Tibial nerve (tissue), 4 donors: ENCODE results near the gene CHD6. TPM values are rescaled to one million over a fixed set of nuclear protein-coding genes. Genes with fewer than 3 reads are reported as not detected.

ENCODE experiments used
- DNase-seq, 2 donors: peaks; one replicate each; pipeline ENCODE4 v3.0.0-alpha.2; 2019; ENCODE audit warnings: low spot score in 2 of 2
- H3K27ac ChIP-seq, 4 donors: fragments of 200-600 bp; sonication (generic) in 3 of 4; one replicate each; pipeline ENCODE4 v1.5.1; 2017 to 2019; ENCODE audit warnings: mild to moderate bottlenecking in 1 of 4
- H3K27me3 ChIP-seq, 2 donors: fragments of 200-600 bp; sonication (generic) in 1 of 2; one replicate each; pipeline versions ENCODE4 v1.5.1 to v1.6.0; 2017 to 2019
- H3K36me3 ChIP-seq, 3 donors: fragments of 200-600 bp; sonication (generic); one replicate each; pipeline ENCODE4 v1.5.1; 2018 to 2019
- H3K4me1 ChIP-seq, 4 donors: fragments of 200-600 bp; sonication (generic) in 3 of 4; one replicate each; pipeline ENCODE4 v1.5.1; 2017 to 2019
- H3K4me3 ChIP-seq, 4 donors: fragments of 200-600 bp; sonication (generic) in 3 of 4; one replicate each; pipeline ENCODE4 v1.5.1; 2017 to 2019; ENCODE audit warnings: mild to moderate bottlenecking in 1 of 4, moderate library complexity in 1 of 4
- H3K9me3 ChIP-seq, 4 donors: fragments of 200-600 bp; sonication (generic) in 3 of 4; one replicate each; pipeline ENCODE4 v1.5.1; 2017 to 2019
- EP300 ChIP-seq, 2 donors: sonication (generic); formaldehyde crosslinking; IDR thresholded peaks; one replicate each; pipeline ENCODE4 v1.6.1; 2017; ENCODE audit warnings: antibody characterized with exemption in 2 of 2, mild to moderate bottlenecking in 1 of 2
- POLR2A ChIP-seq, 2 donors: fragments of 450-650 bp; IDR thresholded peaks; one replicate each; pipeline ENCODE4 v1.6.1; 2017; ENCODE audit warnings: antibody characterized with exemption in 2 of 2, mild to moderate bottlenecking in 2 of 2, moderate library complexity in 2 of 2
- WGBS, 2 donors: methylation state at CpG; one replicate each; pipeline ENCODE4 v1.1.5; 2018; 5-methylcytosine and 5-hydroxymethylcytosine counted together
- total RNA-seq, 4 donors: library from RNA; depleted of rRNA; stranded (reverse); fragments of >200 nt; gene quantifications; one replicate each; pipeline ENCODE4 v1.1.0, GENCODE V29; 2016
- TF ChIP-seq, protein P1 (sequence below), 5 experiments: fragments of 200-600 bp in 3 of 5; fragments of 450-650 bp in 2 of 5; sonication (generic) in 3 of 5; IDR thresholded peaks; one replicate each; pipeline ENCODE4 v1.5.1; 2016 to 2019; ENCODE audit warnings: antibody characterized with exemption in 5 of 5, mild to moderate bottlenecking in 3 of 5, moderate library complexity in 2 of 5

CHD6 gene
- total RNA-seq, 4 donors from 2014 or later, result 52.0 to 58.2 (median 54.9) TPM

DNA sequence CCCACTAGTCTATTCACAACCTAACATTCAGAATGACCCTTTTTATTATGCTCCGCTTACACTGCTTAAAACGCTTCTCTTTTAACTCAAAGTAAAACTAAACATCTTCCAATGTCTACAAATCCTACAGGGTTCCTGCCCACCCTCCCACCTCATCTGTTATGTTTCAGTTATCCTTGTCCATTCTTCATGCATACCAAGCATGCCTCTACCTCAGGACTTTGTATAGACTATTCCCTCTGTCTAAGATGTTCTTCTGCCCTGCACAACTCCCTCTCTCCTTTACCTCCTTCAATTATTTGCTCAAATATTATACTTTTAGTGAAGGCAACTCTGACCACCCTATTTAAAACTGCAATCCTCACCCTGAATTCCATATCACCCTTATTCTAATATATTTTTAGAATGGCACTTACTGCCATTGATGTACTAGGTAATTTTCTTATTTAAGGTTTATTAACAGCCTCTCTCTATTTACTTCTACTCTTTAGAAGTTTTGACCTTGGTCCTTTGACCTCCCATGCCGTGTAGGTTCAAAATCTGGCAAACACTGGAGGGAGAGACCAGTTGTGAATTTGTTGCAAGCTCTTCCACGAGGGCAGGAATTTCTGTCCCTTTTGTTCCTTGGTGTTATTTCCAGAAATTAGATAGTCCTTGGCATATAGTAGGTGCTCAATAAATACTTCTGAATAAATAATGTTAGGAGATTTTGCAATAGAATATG lies 111.8 kb downstream of the CHD6 start:
- Histone ChIP-seq H3K27me3 (no peaks in the 10 kb centered on the region), H3K9me3 (peaks cover 0 to 10% (median 0%) of the 10 kb centered on the region in 4 donors), H3K36me3 (peaks cover 0 to 20% (median 0%) of the 10 kb centered on the region in 3 donors), H3K27ac (no peak overlapping the region), H3K4me3 (no peak overlapping the region), H3K4me1 (peaks cover 0 to 32% (median 0%) of the 10 kb centered on the region in 4 donors)
- no peak for DNase-seq
- WGBS, 2 donors, result 93 to 96% methylated on average over 4 of the region's 4 CpGs
- TF ChIP-seq POLR2A (IDR thresholded peaks at IDR 0.05) (no peak), EP300 (IDR thresholded peaks at IDR 0.05) (no peak)
- TF ChIP-seq, protein P1, sequence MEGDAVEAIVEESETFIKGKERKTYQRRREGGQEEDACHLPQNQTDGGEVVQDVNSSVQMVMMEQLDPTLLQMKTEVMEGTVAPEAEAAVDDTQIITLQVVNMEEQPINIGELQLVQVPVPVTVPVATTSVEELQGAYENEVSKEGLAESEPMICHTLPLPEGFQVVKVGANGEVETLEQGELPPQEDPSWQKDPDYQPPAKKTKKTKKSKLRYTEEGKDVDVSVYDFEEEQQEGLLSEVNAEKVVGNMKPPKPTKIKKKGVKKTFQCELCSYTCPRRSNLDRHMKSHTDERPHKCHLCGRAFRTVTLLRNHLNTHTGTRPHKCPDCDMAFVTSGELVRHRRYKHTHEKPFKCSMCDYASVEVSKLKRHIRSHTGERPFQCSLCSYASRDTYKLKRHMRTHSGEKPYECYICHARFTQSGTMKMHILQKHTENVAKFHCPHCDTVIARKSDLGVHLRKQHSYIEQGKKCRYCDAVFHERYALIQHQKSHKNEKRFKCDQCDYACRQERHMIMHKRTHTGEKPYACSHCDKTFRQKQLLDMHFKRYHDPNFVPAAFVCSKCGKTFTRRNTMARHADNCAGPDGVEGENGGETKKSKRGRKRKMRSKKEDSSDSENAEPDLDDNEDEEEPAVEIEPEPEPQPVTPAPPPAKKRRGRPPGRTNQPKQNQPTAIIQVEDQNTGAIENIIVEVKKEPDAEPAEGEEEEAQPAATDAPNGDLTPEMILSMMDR (IDR thresholded peaks at IDR 0.05), result no peak

DNA sequence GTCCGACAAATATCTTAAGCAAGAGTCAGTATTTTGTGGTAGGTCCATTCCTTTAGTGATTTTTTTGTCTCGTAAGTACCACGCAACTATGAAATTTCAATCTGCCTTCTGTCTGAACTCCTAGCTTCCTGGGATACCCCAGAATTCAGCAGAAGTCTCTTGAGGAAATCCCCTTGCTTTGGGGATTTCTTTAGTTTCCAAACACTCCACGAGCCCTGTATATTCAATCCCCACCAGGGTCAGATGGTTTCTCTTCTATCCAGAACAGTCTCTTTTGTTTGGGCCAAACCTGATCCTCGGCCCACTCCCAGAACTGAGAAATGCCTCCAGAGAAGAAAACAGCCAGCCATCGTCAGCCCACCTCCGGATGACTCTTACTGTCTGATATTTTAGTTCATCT lies 113.0 kb downstream of the CHD6 start:
- TF ChIP-seq, protein P1 (IDR thresholded peaks at IDR 0.05), result no peak
- no peak for TF ChIP-seq EP300 (IDR thresholded peaks at IDR 0.05)
- no peak for TF ChIP-seq POLR2A (IDR thresholded peaks at IDR 0.05)
- H3K27me3 ChIP-seq, result no peaks in the 10 kb centered on the region
- H3K4me3 ChIP-seq, result no peak overlapping the region
- H3K9me3 ChIP-seq, result peaks cover 0 to 10% (median 0%) of the 10 kb centered on the region in 4 donors
- no peak for DNase-seq
- no peak overlapping the region for H3K27ac ChIP-seq
- H3K36me3 ChIP-seq, result peaks cover 0 to 19% (median 0%) of the 10 kb centered on the region in 3 donors
- H3K4me1 ChIP-seq, result peaks cover 0 to 21% (median 0%) of the 10 kb centered on the region in 4 donors
- WGBS, 2 donors, result 92% methylated on average over 7 of the region's 7 CpGs

- H3K27ac ChIP-seq, result no peak overlapping the region
- WGBS, 2 donors, result 27 to 37% methylated on average over 1 of the region's 1 CpG
- TF ChIP-seq, protein P1 (IDR thresholded peaks at IDR 0.05), result no peak
- TF ChIP-seq EP300 (IDR thresholded peaks at IDR 0.05) (no peak), POLR2A (IDR thresholded peaks at IDR 0.05) (no peak)
- H3K36me3 ChIP-seq, result peaks cover 0 to 37% (median 5%) of the 10 kb centered on the region in 3 donors
- H3K4me3 ChIP-seq, result no peak overlapping the region
- H3K27me3 ChIP-seq, result no peaks in the 10 kb centered on the region
- peaks cover 0 to 10% (median 0%) of the 10 kb centered on the region in 4 donors for H3K9me3 ChIP-seq
- H3K4me1 ChIP-seq, result peaks cover 0 to 3% (median 0%) of the 10 kb centered on the region in 4 donors
- no peak for DNase-seq
Measured at GRCh38 chr20:41501376-41501775, 116.8 kb downstream of the CHD6 start.

DNA sequence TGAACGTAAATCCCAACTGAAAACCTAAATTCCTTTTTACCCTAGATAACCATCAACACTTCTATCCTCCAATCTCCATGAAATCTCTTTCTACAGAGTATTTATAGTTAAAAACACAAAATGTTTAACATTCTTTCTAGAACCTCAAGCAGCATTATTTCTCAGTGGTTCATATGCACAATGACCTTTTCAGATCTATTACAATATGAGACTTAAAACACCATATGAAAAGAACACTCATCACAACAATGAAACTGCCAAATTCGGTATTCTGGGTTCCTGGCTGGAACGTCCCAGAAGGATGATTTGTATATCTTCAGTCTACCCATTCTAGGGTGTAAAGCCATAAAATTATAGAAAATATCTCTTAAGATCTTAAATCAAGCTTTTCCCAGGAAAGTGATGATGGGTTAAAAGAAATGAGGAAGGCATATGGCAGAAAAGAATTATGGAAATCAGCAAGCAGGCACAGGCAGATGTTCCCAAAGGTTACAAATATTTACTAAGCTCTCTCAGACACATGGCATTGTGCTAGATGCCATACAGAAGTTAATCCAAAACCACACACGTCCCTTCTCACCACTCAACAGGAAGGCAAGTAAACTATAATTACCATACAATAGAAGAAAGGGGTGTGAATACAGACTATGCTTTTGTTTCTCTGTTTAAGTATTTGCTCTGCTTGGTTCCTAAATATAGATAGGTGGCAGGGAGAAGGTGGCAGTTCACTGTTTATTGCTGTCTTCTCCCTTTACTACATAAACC lies 118.0 kb downstream of the CHD6 start:
- Histone ChIP-seq H3K27ac (no peak overlapping the region), H3K4me1 (peaks cover 0 to 3% (median 0%) of the 10 kb centered on the region in 4 donors), H3K36me3 (peaks cover 0 to 43% (median 5%) of the 10 kb centered on the region in 3 donors), H3K9me3 (peaks cover 0 to 9% (median 0%) of the 10 kb centered on the region in 4 donors), H3K4me3 (no peak overlapping the region), H3K27me3 (no peaks in the 10 kb centered on the region)
- DNase-seq, result no peak
- TF ChIP-seq EP300 (IDR thresholded peaks at IDR 0.05) (no peak), POLR2A (IDR thresholded peaks at IDR 0.05) (no peak)
- TF ChIP-seq, protein P1 (IDR thresholded peaks at IDR 0.05), result no peak
- 44 to 46% methylated on average over 4 of the region's 4 CpGs for WGBS, 2 donors

DNA sequence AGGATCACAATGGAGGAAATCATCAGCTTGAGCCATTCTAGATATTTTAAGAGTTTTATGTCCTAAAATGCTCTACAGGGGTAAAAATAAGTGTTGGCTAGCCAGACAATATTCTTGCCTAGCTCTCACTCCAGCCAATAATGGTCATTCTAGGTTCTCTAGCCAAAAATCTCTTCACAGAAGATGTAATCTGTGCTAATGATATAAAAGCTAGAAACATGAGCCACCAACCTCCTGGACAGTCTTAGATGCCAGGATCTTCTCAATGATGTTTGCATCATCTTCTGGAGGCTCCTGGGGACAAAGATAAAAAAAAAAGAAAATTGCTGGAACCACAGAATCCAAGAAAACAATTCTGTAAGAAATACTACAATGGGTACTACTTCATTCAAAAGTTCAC lies 119.1 kb downstream of the CHD6 start:
- peaks cover 0 to 38% (median 5%) of the 10 kb centered on the region in 3 donors for H3K36me3 ChIP-seq
- H3K27ac ChIP-seq, result no peak overlapping the region
- H3K4me3 ChIP-seq, result no peak overlapping the region
- H3K9me3 ChIP-seq, result no peaks in the 10 kb centered on the region
- no peak for TF ChIP-seq EP300 (IDR thresholded peaks at IDR 0.05)
- TF ChIP-seq POLR2A (IDR thresholded peaks at IDR 0.05), result no peak
- TF ChIP-seq, protein P1 (IDR thresholded peaks at IDR 0.05), result no peak
- peaks cover 0 to 3% (median 0%) of the 10 kb centered on the region in 4 donors for H3K4me1 ChIP-seq
- no peak for DNase-seq
- H3K27me3 ChIP-seq, result no peaks in the 10 kb centered on the region
